HepG2 (cell line): ENCODE results near the gene MCM3AP. TPM values are rescaled to one million over a fixed set of nuclear protein-coding genes. Genes with fewer than 3 reads are reported as not detected.

Experiments
- AGO2 ChIP-seq: fragments of 200-400 bp; formaldehyde crosslinking; optimal IDR thresholded peaks from 2 replicates; pipeline ENCODE3; 2017; ENCODE audit warnings: mild to moderate bottlenecking, low read depth, low read length, moderate library complexity
- CEBPG ChIP-seq: IDR thresholded peaks from 2 replicates; pipeline ENCODE4 v1.6.1; 2016
- KMT2A ChIP-seq: sonication (generic); formaldehyde crosslinking; IDR thresholded peaks from 2 replicates; pipeline ENCODE4 v1.4.0; 2020; ENCODE audit warnings: missing genetic modification reagents
- MTF2 ChIP-seq: sonication (generic); formaldehyde crosslinking; IDR thresholded peaks from 2 replicates; pipeline ENCODE4 v1.5.0; 2020; ENCODE audit warnings: missing genetic modification reagents, borderline replicate concordance
- MXD3 ChIP-seq: IDR thresholded peaks from 2 replicates; pipeline ENCODE4 v1.6.1; 2016; ENCODE audit warnings: mild to moderate bottlenecking, missing biosample characterization, missing genetic modification reagents
- RFX5 ChIP-seq: IDR thresholded peaks from 2 replicates; pipeline ENCODE4 v1.6.1; 2011; ENCODE audit warnings: low read depth, low read length, improper control_type of control experiment
- RFXANK ChIP-seq: IDR thresholded peaks from 2 replicates; pipeline ENCODE4 v1.6.1; 2016
- TAF1 ChIP-seq: sonication (generic); formaldehyde crosslinking; IDR thresholded peaks from 2 replicates; pipeline ENCODE4 v1.4.0; 2020; ENCODE audit warnings: missing genetic modification reagents
- TGIF2 ChIP-seq: IDR thresholded peaks from 2 replicates; pipeline ENCODE4 v1.6.1; 2016; ENCODE audit warnings: control low read depth, missing compliant biosample characterization
- ZBTB26 ChIP-seq: IDR thresholded peaks from 2 replicates; pipeline ENCODE4 v1.6.1; 2016; ENCODE audit warnings: missing compliant biosample characterization, missing genetic modification reagents, borderline replicate concordance
- ZMAT5 ChIP-seq: sonication (generic); formaldehyde crosslinking; IDR thresholded peaks from 2 replicates; pipeline ENCODE4 v1.5.0; 2020; ENCODE audit warnings: mild to moderate bottlenecking, low read depth, missing genetic modification reagents, borderline replicate concordance
- ZNF234 ChIP-seq: sonication (generic); formaldehyde crosslinking; conservative IDR thresholded peaks from 2 replicates; pipeline ENCODE4 v1.5.1; 2020; ENCODE audit warnings: mild to moderate bottlenecking, missing genetic modification reagents
- ZNF335 ChIP-seq: sonication (generic); formaldehyde crosslinking; IDR thresholded peaks from 2 replicates; pipeline ENCODE4 v1.4.0; 2020; ENCODE audit warnings: missing genetic modification reagents
- ZNF503 ChIP-seq: sonication (generic); formaldehyde crosslinking; IDR thresholded peaks from 2 replicates; pipeline ENCODE4 v1.4.0; 2020; ENCODE audit warnings: missing genetic modification reagents
- ZNF609 ChIP-seq: sonication (generic); formaldehyde crosslinking; IDR thresholded peaks from 2 replicates; pipeline ENCODE4 v1.4.0; 2020; ENCODE audit warnings: mild to moderate bottlenecking, missing genetic modification reagents, borderline replicate concordance
- ZNF713 ChIP-seq: sonication (generic); formaldehyde crosslinking; IDR thresholded peaks from 2 replicates; pipeline ENCODE4 v1.4.0; 2020; ENCODE audit warnings: mild to moderate bottlenecking, missing genetic modification reagents
- ZNF720 ChIP-seq: sonication (generic); formaldehyde crosslinking; IDR thresholded peaks from 2 replicates; pipeline ENCODE4 v1.4.0; 2020; ENCODE audit warnings: missing genetic modification reagents
- ZNF724P ChIP-seq: sonication (generic); formaldehyde crosslinking; IDR thresholded peaks from 2 replicates; pipeline ENCODE4 v1.8.0; 2022; ENCODE audit warnings: missing genetic modification reagents, borderline replicate concordance
- ZNF75D ChIP-seq: sonication (generic); formaldehyde crosslinking; IDR thresholded peaks from 2 replicates; pipeline ENCODE4 v1.8.1; 2023; ENCODE audit warnings: missing genetic modification reagents, mild to moderate bottlenecking, borderline replicate concordance
- ZNF816 ChIP-seq: sonication (generic); formaldehyde crosslinking; IDR thresholded peaks from 2 replicates; pipeline ENCODE4 v1.8.0; 2022; ENCODE audit warnings: missing genetic modification reagents, mild to moderate bottlenecking, borderline replicate concordance
- polyA plus RNA-seq, 8 experiments: library from polyadenylated mRNA; depleted of rRNA in 3 of 8; stranded (reverse) in 7 of 8; unstranded in 1 of 8; fragments of >200 nt; fragmentation: Illumina TruSeq in 4 of 8; extraction: Trizol in 4 of 8; gene quantifications; 2 replicates each; pipeline versions ENCODE4 v1.2.1 to v1.2.3, GENCODE V29; 2011 to 2016; ENCODE audit warnings: low read depth in 4 of 8, missing spikeins in 1 of 8, mixed read lengths in 1 of 8; ENCODE audit not compliant: insufficient read depth in 1 of 8
- total RNA-seq, 5 experiments: library from RNA; depleted of rRNA; stranded (reverse); fragments of >200 nt; fragmentation: Illumina TruSeq; extraction: Trizol; gene quantifications; 2 replicates each; pipeline ENCODE4 v1.2.3, GENCODE V29; 2016; ENCODE audit warnings: low read depth in 1 of 5

The MCM3AP gene
- total and polyA plus RNA-seq, 2 of the 13 experiments (the other 11 are each of a cell fraction or from before 2014, with no cell fraction given), result 27.0 to 54.7 TPM

GRCh38 chr21:46326110-46326703 lies 40.8 kb upstream of the MCM3AP start (continued):
- TF ChIP-seq ZNF75D (CRISPR knock-in tag) (no peak), MTF2 (CRISPR knock-in tag) (no peak), TAF1 (CRISPR knock-in tag) (no peak), ZNF816 (CRISPR knock-in tag) (no peak), CEBPG (no peak), ZMAT5 (CRISPR knock-in tag) (no peak), ZNF234 (CRISPR knock-in tag) (no peak), AGO2 (no peak), TGIF2 (CRISPR knock-in tag) (0 out of 2 replicates have a peak, but pooled peaks have one; percentile 48), ZNF503 (CRISPR knock-in tag) (no peak), RFXANK (CRISPR knock-in tag) (no peak), ZBTB26 (no peak), ZNF724P (CRISPR knock-in tag) (no peak), ZNF609 (CRISPR knock-in tag) (no peak), RFX5 (no peak), KMT2A (CRISPR knock-in tag) (no peak), ZNF335 (CRISPR knock-in tag) (no peak), ZNF720 (no peak), MXD3 (CRISPR knock-in tag) (no peak), ZNF713 (CRISPR knock-in tag) (no peak)
